Bronchial epithelial cell (primary cell): ENCODE results near the gene LRRD1. TPM values are rescaled to one million over a fixed set of nuclear protein-coding genes. Genes with fewer than 3 reads are reported as not detected.
"Not testable (repeated sequence)": the region's sequence is repeated elsewhere in the genome, so short reads cannot be mapped to it uniquely, and the experiment has no call there.

Experiments
- DNase-seq: peaks from one replicate; pipeline ENCODE4 v3.0.0-alpha.2; 2010; ENCODE audit warnings: low read depth
- FAIRE-seq: peaks from 2 replicates; lab custom pipeline; 2011; peaks lifted over from hg19 to GRCh38; lab: Jason Lieb, UNC
- H3K27me3 ChIP-seq: 2 replicates; pipeline ENCODE4 v1.5.1; 2011; ENCODE audit warnings: low read length; ENCODE audit not compliant: control insufficient read depth, insufficient read depth
- H3K36me3 ChIP-seq: 2 replicates; pipeline ENCODE4 v1.5.1; 2011; ENCODE audit warnings: low read length; ENCODE audit not compliant: control insufficient read depth, insufficient read depth
- H3K4me3 ChIP-seq: 2 replicates; pipeline ENCODE4 v1.5.1; 2011; ENCODE audit warnings: mild to moderate bottlenecking, low read depth, low read length, control low read depth
- total RNA-seq: library from RNA; depleted of rRNA; stranded (reverse); fragments of >200 nt; gene quantifications from 2 replicates; pipeline ENCODE4 v1.2.1, GENCODE V29; 2014
- TF ChIP-seq, protein P1 (sequence below): IDR thresholded peaks from 2 replicates; pipeline ENCODE4 v1.5.1; 2011; ENCODE audit warnings: mild to moderate bottlenecking, moderate library complexity, low read length, control low read depth, inconsistent platforms; ENCODE audit not compliant: insufficient read depth, severe bottlenecking

The LRRD1 gene
- total RNA-seq, 1 donor from 2014 or later, result not detected

DNA sequence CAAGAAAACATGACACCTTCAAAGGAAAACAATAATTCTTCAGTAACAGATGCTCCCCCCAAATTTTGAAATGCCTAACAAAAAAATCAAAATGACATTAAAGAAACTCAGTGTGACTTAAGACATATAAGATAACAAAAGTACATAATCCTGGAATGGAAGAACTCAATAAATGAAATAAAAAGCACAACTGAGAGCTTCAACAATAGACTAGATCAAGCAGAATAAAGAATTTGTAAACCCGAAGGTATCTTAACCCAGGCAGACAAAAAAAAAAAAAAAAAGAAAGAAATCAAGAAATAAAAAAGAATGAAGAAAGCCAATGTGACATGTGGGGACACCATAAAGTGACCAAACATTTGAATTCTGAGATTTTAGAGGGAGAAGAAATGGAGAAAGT lies 27.7 kb upstream of the LRRD1 start:
- Histone ChIP-seq H3K4me3 (no peak overlapping the region), H3K36me3 (peaks cover 8% of the 10 kb centered on the region), H3K27me3 (no peaks in the 10 kb centered on the region)
- TF ChIP-seq, protein P1, sequence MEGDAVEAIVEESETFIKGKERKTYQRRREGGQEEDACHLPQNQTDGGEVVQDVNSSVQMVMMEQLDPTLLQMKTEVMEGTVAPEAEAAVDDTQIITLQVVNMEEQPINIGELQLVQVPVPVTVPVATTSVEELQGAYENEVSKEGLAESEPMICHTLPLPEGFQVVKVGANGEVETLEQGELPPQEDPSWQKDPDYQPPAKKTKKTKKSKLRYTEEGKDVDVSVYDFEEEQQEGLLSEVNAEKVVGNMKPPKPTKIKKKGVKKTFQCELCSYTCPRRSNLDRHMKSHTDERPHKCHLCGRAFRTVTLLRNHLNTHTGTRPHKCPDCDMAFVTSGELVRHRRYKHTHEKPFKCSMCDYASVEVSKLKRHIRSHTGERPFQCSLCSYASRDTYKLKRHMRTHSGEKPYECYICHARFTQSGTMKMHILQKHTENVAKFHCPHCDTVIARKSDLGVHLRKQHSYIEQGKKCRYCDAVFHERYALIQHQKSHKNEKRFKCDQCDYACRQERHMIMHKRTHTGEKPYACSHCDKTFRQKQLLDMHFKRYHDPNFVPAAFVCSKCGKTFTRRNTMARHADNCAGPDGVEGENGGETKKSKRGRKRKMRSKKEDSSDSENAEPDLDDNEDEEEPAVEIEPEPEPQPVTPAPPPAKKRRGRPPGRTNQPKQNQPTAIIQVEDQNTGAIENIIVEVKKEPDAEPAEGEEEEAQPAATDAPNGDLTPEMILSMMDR, result no peak
- no peak for FAIRE-seq
- DNase-seq, result no peak

- Histone ChIP-seq H3K36me3 (peaks cover 7% of the 10 kb centered on the region), H3K4me3 (no peak overlapping the region), H3K27me3 (no peaks in the 10 kb centered on the region)
- no peak for DNase-seq
- TF ChIP-seq, protein P1, result no peak
- peak; percentile 92 for FAIRE-seq
Observed at GRCh38 chr7:92205987-92206386, 27.0 kb upstream of the LRRD1 start.

DNA sequence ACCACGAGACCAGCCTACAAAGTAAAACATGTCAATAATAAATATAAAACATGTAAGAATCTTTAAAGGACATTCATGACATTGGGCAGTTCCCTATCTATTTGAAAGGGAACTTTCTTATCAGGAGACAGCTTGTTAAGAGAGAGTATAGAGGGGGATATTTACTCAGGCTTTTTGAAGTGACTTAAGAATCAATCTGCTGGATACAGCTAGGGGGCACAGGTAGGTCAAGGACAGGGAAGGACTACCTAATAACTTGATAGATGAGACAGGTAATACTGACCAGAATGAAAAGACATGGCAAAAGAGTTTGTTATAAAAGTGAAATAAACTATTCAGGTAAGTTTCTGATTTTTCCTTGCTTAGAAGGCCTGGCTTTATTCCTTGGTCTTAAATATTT lies 21.8 kb upstream of the LRRD1 start:
- H3K4me3 ChIP-seq, result no peak overlapping the region
- peaks cover 3% of the 10 kb centered on the region for H3K36me3 ChIP-seq
- no peak for DNase-seq
- no peak for FAIRE-seq
- TF ChIP-seq, protein P1, result no peak
- no peaks in the 10 kb centered on the region for H3K27me3 ChIP-seq

- no peaks in the 10 kb centered on the region for H3K36me3 ChIP-seq
- TF ChIP-seq, protein P1, result no peak
- no peaks in the 10 kb centered on the region for H3K27me3 ChIP-seq
- FAIRE-seq (no peak), DNase-seq (no peak)
- H3K4me3 ChIP-seq, result no peak overlapping the region
Observed at GRCh38 chr7:92192326-92192725, 13.4 kb upstream of the LRRD1 start.

DNA sequence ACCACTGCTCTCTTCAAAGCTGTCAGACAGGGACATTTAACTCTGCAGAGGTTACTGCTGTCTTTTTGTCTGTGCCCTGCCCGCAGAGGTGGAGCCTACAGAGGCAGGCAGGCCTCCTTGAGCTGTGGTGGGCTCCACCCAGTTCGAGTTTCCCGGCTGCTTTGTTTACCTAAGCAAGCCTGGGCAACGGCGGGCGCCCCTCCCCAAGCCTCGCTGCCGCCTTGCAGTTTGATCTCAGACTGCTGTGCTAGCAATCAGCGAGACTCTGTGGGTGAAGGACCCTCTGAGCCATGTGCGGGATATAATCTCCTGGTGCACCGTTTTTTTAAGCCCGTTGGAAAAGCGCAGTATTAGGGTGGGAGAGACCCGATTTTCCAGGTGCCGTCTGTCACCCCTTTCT lies 10.3 kb upstream of the LRRD1 start:
- FAIRE-seq, H3K36me3 ChIP-seq, H3K4me3 ChIP-seq, H3K27me3 ChIP-seq, DNase-seq: not testable (repeated sequence)

- FAIRE-seq, H3K36me3 ChIP-seq, H3K4me3 ChIP-seq, H3K27me3 ChIP-seq, DNase-seq: not testable (repeated sequence)
Observed at GRCh38 chr7:92184294-92184693, 5.4 kb upstream of the LRRD1 start.

DNA sequence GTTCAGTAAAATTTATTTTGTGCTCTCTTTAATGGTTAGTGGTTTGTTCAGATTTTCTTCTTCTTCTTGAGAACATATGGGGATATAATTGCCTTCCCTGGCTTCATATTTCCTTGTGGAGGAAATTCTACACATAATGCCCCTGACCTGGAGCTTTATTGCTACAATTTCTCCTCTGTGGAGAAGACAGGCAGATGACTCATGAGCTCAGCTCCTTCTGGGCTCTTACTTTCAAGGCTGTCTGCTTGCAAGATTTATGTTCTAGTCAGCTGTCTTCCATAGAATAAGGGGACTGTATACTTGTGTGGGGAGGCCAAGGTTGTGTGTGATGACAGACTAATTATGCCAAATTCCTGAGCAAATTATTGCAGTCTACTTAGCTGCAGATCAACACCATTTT lies 1.6 kb downstream of the LRRD1 start:
- Histone ChIP-seq H3K4me3 (no peak overlapping the region), H3K36me3 (no peaks in the 10 kb centered on the region), H3K27me3 (no peaks in the 10 kb centered on the region)
- peak; percentile 38 for DNase-seq
- FAIRE-seq, result no peak
- TF ChIP-seq, protein P1, result no peak

DNA sequence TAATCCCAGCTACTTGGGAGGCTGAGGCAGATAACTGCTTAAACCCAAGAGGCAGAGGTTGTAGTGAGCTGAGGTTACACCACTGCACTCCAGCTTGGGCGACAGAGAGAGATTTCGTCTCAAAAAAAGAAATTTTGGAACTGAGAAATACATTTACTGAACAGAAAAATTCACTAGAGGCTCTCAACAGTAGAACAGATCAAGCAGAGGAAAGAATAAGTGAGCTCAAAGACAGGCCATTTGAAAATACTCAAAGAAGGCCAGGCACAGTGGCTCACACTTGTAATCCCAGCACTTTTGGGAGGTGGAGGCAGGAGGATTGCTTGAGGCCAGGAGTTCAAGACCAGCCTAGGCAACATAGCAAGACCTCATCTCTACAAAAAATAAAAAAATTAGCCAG lies 9.4 kb downstream of the LRRD1 start:
- not testable (repeated sequence) for FAIRE-seq, H3K36me3 ChIP-seq, H3K27me3 ChIP-seq, H3K4me3 ChIP-seq, DNase-seq
